CD4-positive, alpha-beta T cell (primary cell): ENCODE results near the gene PSMB2. TPM values are rescaled to one million over a fixed set of nuclear protein-coding genes. Genes with fewer than 3 reads are reported as not detected.

ENCODE experiments used
- ATAC-seq: fragments of 200-7000 bp; cut with Tn5 transposase; one replicate; pipeline ENCODE4 v1.10.0; 2022; ENCODE audit warnings: mild to moderate bottlenecking; ENCODE audit not compliant: poor library complexity
- CTCF ChIA-PET: fragments of 350-600 bp; sonication (Branson Sonifier 250); formaldehyde crosslinking; loops from one replicate; lab custom pipeline; 2021; ENCODE audit warnings: antibody characterized with exemption, inconsistent platforms; lab: Charles Lee
- POLR2A ChIA-PET: fragments of 350-600 bp; sonication (Branson Sonifier 250); formaldehyde crosslinking; loops from one replicate; lab custom pipeline; 2021; ENCODE audit warnings: antibody characterized with exemption, inconsistent platforms; lab: Charles Lee
- DNase-seq, 14 experiments: peaks; one replicate each; pipeline ENCODE4 v3.0.0-alpha.2; 2013 to 2020; ENCODE audit warnings: mixed read lengths in 2 of 14
- H3K27ac ChIP-seq, 2 donors: one replicate each; pipeline versions ENCODE4 v1.5.1 to v1.7.0; 2013; ENCODE audit warnings: low read length in 2 of 2, low read depth in 1 of 2, mild to moderate bottlenecking in 1 of 2
- H3K27me3 ChIP-seq, 2 experiments: 1 replicate in 1 of 2; 2 replicates in 1 of 2; pipeline versions ENCODE4 v1.6.1 to v1.7.0; 2013; ENCODE audit warnings: low read length in 2 of 2, control low read depth in 1 of 2, mild to moderate bottlenecking in 1 of 2, moderate library complexity in 1 of 2; ENCODE audit not compliant: insufficient read depth in 2 of 2, control insufficient read depth in 1 of 2
- H3K36me3 ChIP-seq: one replicate; pipeline ENCODE4 v1.6.1; 2013; ENCODE audit warnings: low read length, control low read depth; ENCODE audit not compliant: insufficient read depth
- H3K4me1 ChIP-seq: one replicate; pipeline ENCODE4 v1.6.1; 2013; ENCODE audit warnings: low read length, control low read depth; ENCODE audit not compliant: insufficient read depth
- H3K4me3 ChIP-seq: one replicate; pipeline ENCODE4 v1.5.1; 2013; ENCODE audit warnings: mild to moderate bottlenecking, low read length, moderate library complexity
- H3K9me3 ChIP-seq, 2 experiments: 1 replicate in 1 of 2; 2 replicates in 1 of 2; pipeline versions ENCODE4 v1.6.1 to v1.7.0; 2013; ENCODE audit warnings: low read length in 2 of 2, mild to moderate bottlenecking in 2 of 2, control low read depth in 1 of 2, moderate library complexity in 1 of 2; ENCODE audit not compliant: control insufficient read depth in 1 of 2, insufficient read depth in 1 of 2
- H3K27ac Mint-ChIP-seq: one replicate; pipeline ENCODE4 v1.8.0; 2020; ENCODE audit warnings: mixed read lengths
- H3K27me3 Mint-ChIP-seq: one replicate; pipeline ENCODE4 v1.8.0; 2021; ENCODE audit warnings: mixed read lengths
- H3K36me3 Mint-ChIP-seq: one replicate; pipeline ENCODE4 v1.8.0; 2021; ENCODE audit warnings: low read depth, mixed read lengths
- H3K4me1 Mint-ChIP-seq: one replicate; pipeline ENCODE4 v1.8.0; 2021; ENCODE audit warnings: low read depth, mixed read lengths
- H3K4me3 Mint-ChIP-seq: one replicate; pipeline ENCODE4 v1.8.0; 2020; ENCODE audit warnings: mild to moderate bottlenecking, mixed read lengths
- H3K9me3 Mint-ChIP-seq: one replicate; pipeline ENCODE4 v1.8.0; 2020; ENCODE audit warnings: mixed read lengths
- intact Hi-C, 2 experiments: fragments of 100-400 bp; cut with DNase I in 1 of 2; cut with micrococcal nuclease in 1 of 2; formaldehyde crosslinking; loops; one replicate each; pipeline versions ENCODE4 v1.15.1 to v1.9.0; 2023 to 2025; cut with DNase I, micrococcal nuclease
- total RNA-seq, 174 experiments: library from RNA in 2 of 174; stranded (reverse) in 2 of 174; gene quantifications; one replicate each; pipeline ENCODE4 v1.2.3 and lab custom pipeline; 2021 to 2026
- TF ChIP-seq, protein P1 (sequence below): fragments of 200-600 bp; IDR thresholded peaks from one replicate; pipeline ENCODE4 v1.8.0; 2022; ENCODE audit warnings: antibody characterized with exemption, mild to moderate bottlenecking

PSMB2 gene
- total RNA-seq, 2 experiments from 2014 or later: 34.0 to 35.3 TPM

DNA sequence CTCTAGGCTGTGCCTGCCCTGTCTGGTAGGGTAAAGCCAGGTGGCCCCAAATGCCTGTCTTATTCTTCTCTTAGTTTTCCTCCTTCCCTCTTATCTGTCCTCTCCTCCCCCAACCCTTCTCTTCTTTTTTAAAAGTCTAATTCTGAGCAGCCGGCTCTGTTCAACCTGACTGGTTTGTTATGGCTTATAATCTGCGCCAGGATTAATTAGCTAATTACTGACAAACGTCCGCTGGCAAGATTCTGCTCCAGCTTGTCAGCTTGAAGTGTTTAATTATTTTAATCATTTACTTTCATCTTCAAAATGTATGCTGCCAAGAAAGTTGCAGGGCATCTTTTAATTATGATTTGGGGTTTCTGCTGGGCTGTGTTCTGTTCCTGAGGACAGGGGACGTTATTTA lies 27.2 kb upstream of the PSMB2 start:
- POLR2A ChIA-PET: no interaction called here

DNA sequence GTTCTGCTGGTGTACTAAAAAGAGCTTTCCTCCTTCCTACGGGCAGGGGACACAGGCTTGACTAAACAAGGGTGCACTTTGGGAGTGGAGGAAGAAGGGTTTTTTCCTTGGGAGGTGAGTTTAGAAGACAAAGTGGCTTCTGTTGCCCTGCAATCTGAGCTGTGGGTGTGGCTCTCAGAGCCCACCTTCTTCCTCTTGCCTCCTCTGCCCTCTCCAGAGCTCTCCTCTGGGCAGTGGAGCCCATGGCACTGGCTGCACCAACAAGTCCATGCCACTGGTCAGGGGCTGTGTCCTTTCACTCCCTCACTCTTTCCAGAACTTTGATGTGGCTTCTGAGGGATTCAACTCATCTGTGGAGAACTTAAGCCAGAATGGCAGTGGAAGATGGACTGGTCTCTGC lies 25.6 kb upstream of the PSMB2 start:
- H3K9me3 ChIP-seq: no peaks in the 10 kb centered on the region
- POLR2A ChIA-PET: no interaction called here
- no peak for ATAC-seq
- Mint-ChIP-seq H3K4me1 (no peaks in the 10 kb centered on the region), H3K4me3 (no peak overlapping the region), H3K27me3 (peaks cover 15% of the 10 kb centered on the region), H3K9me3 (no peaks in the 10 kb centered on the region), H3K36me3 (no peaks in the 10 kb centered on the region), H3K27ac (no peak overlapping the region)
- peaks cover 0 to 8% of the 10 kb centered on the region in 2 experiments for H3K27me3 ChIP-seq
- H3K4me3 ChIP-seq: no peak overlapping the region
- H3K4me1 ChIP-seq: no peaks in the 10 kb centered on the region
- H3K36me3 ChIP-seq: no peaks in the 10 kb centered on the region
- DNase-seq: no peak
- TF ChIP-seq, protein P1, sequence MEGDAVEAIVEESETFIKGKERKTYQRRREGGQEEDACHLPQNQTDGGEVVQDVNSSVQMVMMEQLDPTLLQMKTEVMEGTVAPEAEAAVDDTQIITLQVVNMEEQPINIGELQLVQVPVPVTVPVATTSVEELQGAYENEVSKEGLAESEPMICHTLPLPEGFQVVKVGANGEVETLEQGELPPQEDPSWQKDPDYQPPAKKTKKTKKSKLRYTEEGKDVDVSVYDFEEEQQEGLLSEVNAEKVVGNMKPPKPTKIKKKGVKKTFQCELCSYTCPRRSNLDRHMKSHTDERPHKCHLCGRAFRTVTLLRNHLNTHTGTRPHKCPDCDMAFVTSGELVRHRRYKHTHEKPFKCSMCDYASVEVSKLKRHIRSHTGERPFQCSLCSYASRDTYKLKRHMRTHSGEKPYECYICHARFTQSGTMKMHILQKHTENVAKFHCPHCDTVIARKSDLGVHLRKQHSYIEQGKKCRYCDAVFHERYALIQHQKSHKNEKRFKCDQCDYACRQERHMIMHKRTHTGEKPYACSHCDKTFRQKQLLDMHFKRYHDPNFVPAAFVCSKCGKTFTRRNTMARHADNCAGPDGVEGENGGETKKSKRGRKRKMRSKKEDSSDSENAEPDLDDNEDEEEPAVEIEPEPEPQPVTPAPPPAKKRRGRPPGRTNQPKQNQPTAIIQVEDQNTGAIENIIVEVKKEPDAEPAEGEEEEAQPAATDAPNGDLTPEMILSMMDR: no peak
- intact Hi-C loops: no loop called here
- CTCF ChIA-PET: no interaction called here
- no peak overlapping the region for H3K27ac ChIP-seq

More for the DNA sequence above, 27.2 kb upstream of the PSMB2 start:
- H3K9me3 Mint-ChIP-seq: no peaks in the 10 kb centered on the region
- H3K36me3 Mint-ChIP-seq: no peaks in the 10 kb centered on the region
- CTCF ChIA-PET: no interaction called here
- no peak overlapping the region for H3K4me3 ChIP-seq
- H3K27me3 ChIP-seq: peaks cover 0 to 17% of the 10 kb centered on the region in 2 experiments
- no peak overlapping the region for H3K27ac Mint-ChIP-seq
- H3K27me3 Mint-ChIP-seq: peaks cover 21% of the 10 kb centered on the region
- H3K4me1 Mint-ChIP-seq: no peaks in the 10 kb centered on the region
- H3K36me3 ChIP-seq: no peaks in the 10 kb centered on the region
- ATAC-seq (no peak), DNase-seq (no peak)
- no peak overlapping the region for H3K27ac ChIP-seq
- intact Hi-C loops: no loop called here
- TF ChIP-seq, protein P1: no peak
- H3K4me3 Mint-ChIP-seq: no peak overlapping the region
- H3K9me3 ChIP-seq: no peaks in the 10 kb centered on the region
- no peaks in the 10 kb centered on the region for H3K4me1 ChIP-seq

- Histone ChIP-seq H3K27ac (no peak overlapping the region), H3K4me3 (no peak overlapping the region), H3K9me3 (no peaks in the 10 kb centered on the region), H3K27me3 (peaks cover 0 to 4% of the 10 kb centered on the region in 2 experiments), H3K4me1 (no peaks in the 10 kb centered on the region), H3K36me3 (no peaks in the 10 kb centered on the region)
- ChIA-PET CTCF (no interaction called here), POLR2A (no interaction called here)
- ATAC-seq (no peak), DNase-seq (no peak)
- Mint-ChIP-seq H3K27me3 (peaks cover 15% of the 10 kb centered on the region), H3K4me3 (no peak overlapping the region), H3K27ac (no peak overlapping the region), H3K4me1 (no peaks in the 10 kb centered on the region), H3K9me3 (no peaks in the 10 kb centered on the region), H3K36me3 (no peaks in the 10 kb centered on the region)
- TF ChIP-seq, protein P1: no peak
- intact Hi-C loops: no loop called here
These were observed 24.9 kb upstream of the PSMB2 start for GRCh38 chr1:35666216-35666615.
